Cardiac muscle cell (in vitro differentiated cells and primary cell): ENCODE measurements around the gene ATL1. TPM values are rescaled to one million over a fixed set of nuclear protein-coding genes. Genes with fewer than 3 reads are reported as not detected.

Experiments
- DNase-seq, 2 donors: peaks; one replicate each; pipeline versions ENCODE4 v3.0.0 to v3.0.0-alpha.2; 2010 to 2017; ENCODE audit warnings: low read depth in 1 of 2, low spot score in 1 of 2
- H3K27ac ChIP-seq: fragments of 200-600 bp; sonication (generic); 2 replicates; pipeline ENCODE4 v1.5.1; 2016
- H3K27me3 ChIP-seq: fragments of 200-600 bp; sonication (generic); 2 replicates; pipeline ENCODE4 v1.6.0; 2016; ENCODE audit warnings: control low read depth
- H3K36me3 ChIP-seq: fragments of 200-600 bp; sonication (generic); 2 replicates; pipeline ENCODE4 v1.5.1; 2016; ENCODE audit warnings: control low read depth
- H3K4me1 ChIP-seq: fragments of 200-600 bp; sonication (generic); 2 replicates; pipeline ENCODE4 v1.8.1; 2017; ENCODE audit warnings: low read depth, mild to moderate bottlenecking, mixed run types
- H3K4me3 ChIP-seq: fragments of 200-600 bp; sonication (generic); 2 replicates; pipeline ENCODE4 v1.5.1; 2016; ENCODE audit warnings: mild to moderate bottlenecking
- H3K9me3 ChIP-seq: fragments of 200-600 bp; sonication (generic); 2 replicates; pipeline ENCODE4 v1.5.1; 2017; ENCODE audit warnings: low read depth, mild to moderate bottlenecking, control low read depth
- CTCF ChIP-seq: IDR thresholded peaks from 2 replicates; pipeline ENCODE4 v1.5.1; 2012; ENCODE audit warnings: low read depth, mild to moderate bottlenecking, low read length
- polyA plus RNA-seq: library from polyadenylated mRNA; unstranded; fragments of >200 nt; fragmentation: Nextera tagmentation; extraction: Ambion mirVana; gene quantifications from 2 replicates; pipeline ENCODE4 v1.2.1, GENCODE V29; 2016
- total RNA-seq: library from RNA; depleted of rRNA; stranded (reverse); fragments of >200 nt; gene quantifications from 2 replicates; pipeline ENCODE4 v1.2.3, GENCODE V29; 2016

Gene ATL1
- total and polyA plus RNA-seq, 2 experiments from 2014 or later, result 0.39 to 3.3 TPM

DNA sequence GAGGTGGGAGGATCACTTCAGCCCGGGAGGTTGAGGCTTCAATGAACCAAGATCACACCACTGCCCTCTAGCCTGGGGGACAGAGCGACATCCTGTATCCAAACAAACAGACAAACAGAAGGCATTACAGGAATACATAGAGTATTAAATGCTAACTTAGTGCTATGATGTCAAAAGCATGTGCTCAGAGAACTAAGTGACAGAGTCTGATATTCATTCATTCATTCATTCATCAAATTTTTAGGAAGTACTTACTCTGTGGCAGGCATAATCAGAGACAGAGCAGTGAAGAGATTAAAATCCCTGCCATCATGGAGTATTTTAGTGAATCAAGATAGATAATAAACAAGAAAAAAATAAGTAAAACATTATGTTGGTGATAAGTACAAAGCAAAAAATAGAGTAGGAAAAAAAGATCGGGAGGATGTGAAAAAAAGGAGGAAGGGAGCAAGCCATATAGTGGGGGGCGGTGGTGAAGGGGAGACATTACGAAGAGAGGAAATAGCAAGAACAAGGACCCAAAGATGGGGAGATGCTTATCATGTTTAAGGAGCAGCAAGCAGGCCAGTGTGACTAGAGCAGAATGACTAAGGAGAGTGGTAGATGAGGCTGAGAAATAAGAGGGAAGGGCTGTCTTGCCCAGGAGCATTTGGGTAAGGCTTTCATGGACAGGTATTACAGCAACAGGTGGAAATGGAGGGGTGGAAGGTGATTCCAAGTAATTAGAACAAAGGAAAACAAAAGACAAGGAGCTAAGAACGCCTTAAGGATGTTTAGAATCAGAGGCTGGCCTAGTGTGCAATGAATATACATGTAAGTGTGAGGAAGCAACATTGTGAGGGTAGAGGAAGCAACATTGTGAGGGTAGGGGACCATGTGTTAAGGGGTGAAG is 30.4 kb upstream of the ATL1 start:
- Histone ChIP-seq H3K4me3 (no peak overlapping the region), H3K4me1 (peaks cover 19% of the 10 kb centered on the region)
- no peak for TF ChIP-seq CTCF

DNA sequence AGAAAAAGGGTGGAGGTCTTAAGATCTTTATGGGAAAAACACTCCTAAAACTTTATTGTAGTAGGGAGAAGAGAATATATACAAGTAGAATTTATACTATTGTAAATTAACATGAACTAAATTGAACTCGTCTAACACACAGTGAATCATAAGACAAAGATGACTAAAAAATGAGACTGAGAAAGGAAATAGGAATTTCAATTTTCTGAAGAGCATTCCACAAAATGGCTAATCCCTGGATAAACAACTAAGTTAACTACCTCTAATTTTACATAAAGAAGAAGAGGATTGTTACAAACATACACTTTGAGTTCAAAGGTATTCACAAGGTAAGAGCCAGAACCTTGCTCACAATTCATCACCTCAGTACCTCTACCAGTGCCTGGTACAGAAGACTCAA is 29.6 kb upstream of the ATL1 start:
- H3K27ac ChIP-seq, result no peak overlapping the region
- DNase-seq, result no peak

More for the DNA sequence above, 30.4 kb upstream of the ATL1 start:
- Histone ChIP-seq H3K27ac (no peak overlapping the region), H3K36me3 (no peaks in the 10 kb centered on the region), H3K9me3 (no peaks in the 10 kb centered on the region), H3K27me3 (peaks cover 2% of the 10 kb centered on the region)
- DNase-seq, result no peak

DNA sequence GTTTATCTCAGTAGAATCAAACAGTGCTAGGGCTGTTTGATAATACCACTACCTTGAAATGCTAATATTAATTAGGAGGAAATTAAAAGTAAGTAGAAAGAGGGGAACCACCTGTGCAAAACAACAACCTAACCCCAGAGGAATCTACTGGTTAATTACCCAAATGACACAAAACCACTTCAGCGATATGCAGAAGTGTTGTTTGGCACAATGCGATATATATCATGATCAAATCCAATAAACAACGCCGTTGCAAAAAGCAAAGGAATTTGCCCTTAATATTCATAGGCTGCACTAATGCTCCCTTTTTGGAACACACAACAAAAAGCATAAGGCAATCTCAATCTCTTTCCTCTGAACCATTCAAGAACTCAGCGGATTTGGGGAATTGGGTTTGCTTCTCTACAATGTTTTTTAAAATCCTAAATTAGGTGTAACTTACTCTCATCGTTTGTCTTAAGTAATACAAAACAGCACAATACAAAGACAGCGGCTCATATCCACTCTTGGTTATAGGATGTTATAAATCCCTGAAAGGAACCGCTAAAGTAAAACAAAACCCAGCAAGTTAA is 29.1 kb upstream of the ATL1 start:
- peaks cover 19% of the 10 kb centered on the region for H3K4me1 ChIP-seq
- no peaks in the 10 kb centered on the region for H3K36me3 ChIP-seq
- TF ChIP-seq CTCF, result no peak
- peak overlapping the region; percentile 95 for H3K4me3 ChIP-seq
- H3K27me3 ChIP-seq, result peaks cover 3% of the 10 kb centered on the region
- DNase-seq, result no peak
- no peak overlapping the region for H3K27ac ChIP-seq
- H3K9me3 ChIP-seq, result no peaks in the 10 kb centered on the region

More for the DNA sequence above, 29.6 kb upstream of the ATL1 start:
- no peak for TF ChIP-seq CTCF
- peaks cover 19% of the 10 kb centered on the region for H3K4me1 ChIP-seq
- no peaks in the 10 kb centered on the region for H3K36me3 ChIP-seq
- peaks cover 3% of the 10 kb centered on the region for H3K27me3 ChIP-seq
- H3K4me3 ChIP-seq, result peak overlapping the region; percentile 95
- H3K9me3 ChIP-seq, result no peaks in the 10 kb centered on the region

GRCh38 chr14:50531595-50532501 is 28.1 kb upstream of the ATL1 start:
- H3K27ac ChIP-seq, result peak overlapping the region; percentile 95
- no peaks in the 10 kb centered on the region for H3K36me3 ChIP-seq
- peaks cover 19% of the 10 kb centered on the region for H3K4me1 ChIP-seq
- peak; percentile 54 to 77 for DNase-seq
- H3K27me3 ChIP-seq, result peaks cover 3% of the 10 kb centered on the region
- no peak for TF ChIP-seq CTCF
- peak overlapping the region; percentile 95 for H3K4me3 ChIP-seq
- H3K9me3 ChIP-seq, result no peaks in the 10 kb centered on the region

DNA sequence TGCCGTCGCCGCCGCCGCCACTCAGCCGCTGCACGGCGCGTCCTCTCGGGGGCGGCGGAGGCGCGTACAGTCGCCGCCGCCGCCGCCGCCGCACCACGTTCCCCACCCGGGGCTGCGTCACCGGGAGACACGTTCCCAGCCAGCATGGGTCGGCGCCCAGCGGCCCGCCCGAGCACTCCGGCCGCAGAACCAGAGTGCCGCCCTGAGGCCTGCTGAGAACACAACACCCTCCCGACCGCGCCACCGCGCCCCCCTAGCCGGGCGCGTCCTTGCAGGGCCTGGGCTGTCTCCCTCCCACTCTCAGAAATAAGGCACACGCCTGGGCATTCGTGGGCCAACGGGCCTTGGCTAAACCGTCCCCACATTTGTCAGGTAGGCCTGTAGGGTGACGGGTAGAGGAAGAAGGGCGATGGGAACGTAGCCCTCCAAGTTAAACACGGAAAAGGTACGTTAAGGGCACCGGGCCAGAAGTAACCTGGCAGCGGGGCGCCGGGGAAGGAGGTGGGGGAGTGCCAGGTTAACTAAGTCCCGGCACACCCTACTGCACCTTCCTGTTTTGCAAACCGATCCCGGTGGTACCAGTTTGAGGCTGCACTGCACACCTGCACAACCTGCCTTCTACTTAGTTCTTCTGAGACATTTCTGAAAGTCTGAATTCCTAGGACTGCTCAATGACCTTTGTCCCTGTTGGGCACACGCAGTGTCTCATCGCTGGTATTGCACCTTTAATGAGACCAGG is 27.3 kb upstream of the ATL1 start, which contains the start of gene MAP4K5:
Gene MAP4K5, minus strand, starts transcription at position 68 of the 739 bp plus-strand sequence. CDS start 520 bp downstream, outside the sequence.
- Histone ChIP-seq H3K9me3 (no peaks in the 10 kb centered on the region), H3K27ac (peak within 1 kb of the TSS; percentile 95), H3K27me3 (peaks cover 3% of the 10 kb centered on the region), H3K36me3 (no peaks in the 10 kb centered on the region), H3K4me3 (peak within 1 kb of the TSS; percentile 95), H3K4me1 (peaks cover 19% of the 10 kb centered on the region)
- peak; percentile 94 to 95 for DNase-seq
- peak; percentile 89 for TF ChIP-seq CTCF
